ENCODE data around the gene SEC14L5.
"Not testable (repeated sequence)": the region's sequence is repeated elsewhere in the genome, so short reads cannot be mapped to it uniquely, and the experiment has no call there.

The SEC14L5 gene

DNA sequence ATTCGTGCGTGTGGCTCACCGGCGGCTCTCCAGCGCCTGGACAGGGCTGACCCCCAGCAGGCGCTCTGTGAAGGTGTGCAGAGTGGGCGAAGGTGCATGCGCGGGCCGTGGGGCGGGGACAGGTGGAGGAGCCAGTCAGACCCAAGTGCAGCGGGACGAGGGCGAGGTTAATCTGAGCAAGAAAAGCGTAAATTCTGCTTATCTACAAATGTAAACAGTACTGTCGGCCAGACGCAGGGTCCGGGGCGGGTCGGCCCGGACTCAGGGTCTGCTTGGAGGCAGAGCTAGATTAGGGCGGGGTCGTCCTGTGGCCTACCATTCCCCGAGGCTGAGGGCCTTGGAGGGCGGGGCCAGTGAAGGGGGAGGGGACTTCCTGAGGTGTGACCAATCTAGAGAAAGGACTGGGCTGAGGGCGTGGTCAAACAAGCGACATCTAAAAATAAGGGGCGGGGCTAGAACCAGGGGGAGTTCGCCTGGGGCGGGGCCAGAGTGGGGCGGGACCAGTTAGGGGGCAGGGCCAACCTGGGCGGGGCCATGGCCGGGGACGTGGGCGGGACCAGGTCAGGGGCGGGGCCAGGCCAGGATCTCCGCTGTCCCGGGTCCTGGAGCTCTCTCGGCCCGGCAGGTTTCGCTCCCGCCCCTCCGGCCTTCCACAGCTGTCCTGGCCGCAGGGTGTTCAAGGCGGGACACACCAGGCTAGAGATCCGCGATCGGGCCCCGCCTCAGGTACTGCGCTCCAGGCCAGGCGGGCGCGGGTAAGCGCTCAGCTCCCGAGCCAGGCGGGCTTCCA is at the start of gene SEC14L5:
Gene SEC14L5 (plus strand): TSS at position 611 of the 790 bp plus-strand sequence. CDS start 994 bp downstream, outside the sequence.
- peak; percentile 99 for DNase-seq (ENCODE audit: low spot score)

DNA sequence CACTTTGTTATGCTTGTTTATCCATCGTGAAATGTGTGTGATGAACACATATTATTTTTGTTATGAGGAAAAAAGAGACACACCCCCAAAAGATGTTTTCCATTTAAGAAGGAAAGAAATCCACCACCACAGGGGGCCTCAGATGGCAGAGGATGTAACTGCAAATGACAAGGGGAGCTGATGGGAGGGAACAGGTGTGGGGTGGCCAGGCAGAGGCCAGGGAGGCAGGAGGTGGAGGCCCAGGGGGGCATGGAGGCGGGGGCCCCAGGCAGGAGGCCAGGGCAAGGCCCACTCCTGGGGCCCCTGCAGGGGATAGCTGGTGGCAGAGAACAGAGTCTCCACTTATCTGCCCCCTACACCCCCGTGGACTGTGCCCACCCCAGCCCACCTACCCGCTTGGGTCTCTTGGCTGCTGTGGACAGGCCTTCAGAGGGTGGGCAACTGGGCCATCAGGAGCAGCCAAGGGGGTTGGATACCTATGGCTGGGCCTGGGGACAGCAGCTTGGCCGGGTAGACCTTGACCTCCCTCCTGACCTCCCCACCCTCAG is 49.2 kb upstream of the SEC14L5 start:
- DNase-seq (ENCODE audit: low spot score): no peak

DNA sequence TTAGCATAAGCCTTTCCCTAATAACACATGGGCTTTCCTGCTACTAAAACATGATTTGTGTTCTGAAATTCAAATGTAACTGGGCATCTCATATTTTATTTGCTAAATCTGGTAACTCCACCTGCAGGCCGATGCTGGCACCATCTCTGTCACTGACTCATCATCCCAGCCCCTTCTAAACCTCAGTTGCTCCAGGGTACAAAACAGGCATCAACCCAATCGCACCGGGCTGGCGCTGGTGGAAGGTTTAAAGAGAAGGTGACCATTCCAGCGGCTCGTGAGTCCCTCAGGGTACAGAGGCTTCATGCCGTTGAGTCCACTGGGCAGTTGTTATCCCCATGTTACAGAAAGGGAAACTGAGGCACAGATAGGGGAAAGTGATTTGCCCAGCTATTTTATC is 48.3 kb upstream of the SEC14L5 start:
- no peak for DNase-seq (ENCODE audit: low spot score)

DNA sequence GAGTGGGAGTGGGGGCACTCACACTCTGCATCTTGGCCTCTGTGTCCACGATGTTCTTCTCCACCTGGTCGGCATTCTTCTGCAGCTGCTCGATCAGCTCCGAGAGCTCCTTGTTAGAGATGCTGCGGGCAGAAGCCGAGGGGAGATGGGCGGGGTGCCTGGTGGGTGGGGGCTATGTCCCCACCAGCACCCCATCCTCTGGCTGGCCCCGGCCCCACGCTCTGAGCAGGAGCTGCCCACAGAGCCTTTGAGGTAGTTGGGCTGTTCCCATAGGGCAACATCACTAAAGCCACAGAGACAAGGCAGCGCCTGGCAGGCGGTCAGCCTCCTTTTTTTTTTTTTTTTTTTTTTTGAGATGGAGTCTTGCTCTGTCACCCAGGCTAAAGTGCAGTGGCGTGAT is 47.3 kb upstream of the SEC14L5 start:
- DNase-seq (ENCODE audit: low spot score): no peak

DNA sequence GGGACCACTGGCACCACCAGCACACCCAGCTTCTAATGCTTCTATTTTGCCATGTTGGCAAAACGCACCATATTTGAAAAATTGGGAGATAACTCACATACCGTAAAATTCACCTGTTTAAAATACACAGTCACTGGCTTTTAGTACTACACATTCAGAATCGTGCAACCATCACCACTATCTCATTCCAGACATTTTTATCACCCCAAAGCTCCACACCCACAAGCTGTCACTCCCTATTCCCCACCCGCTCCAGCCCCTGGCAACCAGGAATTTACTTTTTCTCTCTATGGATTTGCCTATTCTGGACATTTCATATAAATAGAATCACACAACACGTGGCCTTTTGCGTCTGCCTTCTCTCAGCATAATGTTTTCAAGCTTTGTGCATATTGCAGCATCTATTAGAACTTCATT is 46.2 kb upstream of the SEC14L5 start:
- DNase-seq (ENCODE audit: low spot score): no peak

DNA sequence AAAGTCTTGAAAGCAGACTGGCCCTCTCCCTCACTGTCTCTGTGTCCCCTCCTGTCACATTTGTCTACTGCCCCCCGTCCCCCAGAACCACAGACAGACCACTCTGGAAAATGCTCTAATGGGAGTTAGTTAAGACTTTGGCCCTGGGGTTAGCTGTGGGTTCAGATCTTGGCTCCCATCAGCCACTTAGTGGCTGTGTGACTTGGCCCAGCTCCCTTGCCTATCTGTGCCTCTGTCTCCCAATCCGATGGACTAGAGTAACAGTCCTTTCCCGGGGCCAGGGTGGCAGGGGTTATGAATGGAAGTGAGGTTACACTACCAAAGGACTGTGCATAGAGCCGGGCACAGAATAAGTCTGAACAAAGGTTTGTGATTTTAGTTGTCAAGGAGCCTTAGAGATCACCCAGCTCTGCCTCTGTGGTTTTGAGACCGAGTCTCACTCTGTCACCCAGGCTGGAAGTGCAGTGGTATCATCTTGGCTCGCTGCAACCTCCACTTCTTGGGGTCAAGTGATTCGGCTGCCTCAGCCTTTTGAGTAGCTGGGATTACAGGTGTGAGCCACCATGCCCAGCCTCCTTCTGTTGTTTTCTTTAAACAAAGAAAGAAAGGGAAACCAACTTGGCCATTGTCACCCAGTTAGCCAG is 44.9 kb upstream of the SEC14L5 start:
- DNase-seq (ENCODE audit: low spot score): no peak

DNA sequence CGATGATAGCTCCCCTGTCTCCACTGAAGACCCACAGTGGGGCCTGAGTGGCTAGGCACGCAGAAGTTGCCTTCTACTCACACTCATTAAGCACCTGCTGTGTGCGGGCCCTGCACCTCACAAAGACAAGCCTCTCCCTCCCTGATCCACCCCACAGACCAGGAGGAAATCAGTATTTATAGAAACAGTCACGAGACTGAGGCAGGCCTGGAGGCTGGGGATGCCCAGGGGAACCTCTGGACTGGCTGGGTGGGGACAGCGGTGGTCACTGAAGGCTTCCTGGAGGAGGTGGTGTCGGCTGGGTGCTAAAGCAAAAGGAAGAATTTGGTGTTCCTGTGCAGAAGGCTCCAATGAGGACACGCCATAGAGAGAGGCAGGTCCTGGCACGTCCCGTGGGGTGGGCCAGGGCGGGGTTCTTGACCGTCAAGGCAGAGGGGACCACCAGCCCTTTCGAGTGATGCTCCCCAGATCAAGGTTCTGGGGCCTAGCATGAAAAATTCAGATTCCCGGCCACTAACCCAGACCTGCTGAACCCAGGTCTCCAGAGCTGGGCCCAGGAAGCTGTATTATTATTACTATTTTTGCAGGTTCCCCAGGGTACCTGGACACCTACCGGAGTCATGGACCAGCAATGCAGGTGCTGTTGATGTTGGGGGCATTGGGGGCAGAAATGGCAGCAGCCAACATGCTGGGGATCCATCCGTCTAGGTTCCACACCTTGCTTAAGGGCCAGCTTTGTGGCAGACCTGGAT is 44.2 kb upstream of the SEC14L5 start:
- no peak for DNase-seq (ENCODE audit: low spot score)

DNA sequence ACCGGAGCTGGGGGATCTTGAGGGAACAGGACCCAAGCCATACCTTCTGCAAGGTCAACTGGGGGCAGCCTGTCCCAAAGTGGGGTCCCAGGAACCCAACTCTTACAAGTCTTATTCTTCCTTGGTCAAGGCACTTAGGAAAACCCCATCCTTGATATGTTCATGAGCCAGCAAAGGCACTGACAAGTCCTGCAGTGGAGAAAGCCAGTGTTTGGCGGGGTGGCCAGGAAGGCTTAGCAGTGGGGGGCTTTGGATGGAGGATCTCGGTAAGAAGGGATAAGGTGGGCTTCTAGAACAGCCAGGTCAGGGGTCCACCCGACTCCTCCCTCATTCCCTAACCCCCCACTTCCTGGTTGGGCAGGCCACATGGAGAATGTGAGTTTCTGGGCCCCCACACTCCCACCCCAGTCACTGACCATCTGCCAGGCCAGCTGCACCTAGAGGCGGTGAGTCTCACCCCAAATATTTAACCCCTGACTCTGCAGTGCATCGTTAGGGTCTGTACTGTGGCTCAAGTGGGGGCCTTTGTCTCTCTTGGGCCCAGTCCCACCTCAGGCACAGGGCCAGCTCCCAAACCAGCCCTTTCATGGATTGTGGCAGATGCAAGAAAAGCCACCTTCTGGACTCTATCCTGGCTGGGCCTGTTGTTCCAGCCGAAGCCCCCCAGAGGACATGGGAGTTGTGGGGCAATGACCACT is 43.5 kb upstream of the SEC14L5 start:
- DNase-seq (ENCODE audit: low spot score): no peak

DNA sequence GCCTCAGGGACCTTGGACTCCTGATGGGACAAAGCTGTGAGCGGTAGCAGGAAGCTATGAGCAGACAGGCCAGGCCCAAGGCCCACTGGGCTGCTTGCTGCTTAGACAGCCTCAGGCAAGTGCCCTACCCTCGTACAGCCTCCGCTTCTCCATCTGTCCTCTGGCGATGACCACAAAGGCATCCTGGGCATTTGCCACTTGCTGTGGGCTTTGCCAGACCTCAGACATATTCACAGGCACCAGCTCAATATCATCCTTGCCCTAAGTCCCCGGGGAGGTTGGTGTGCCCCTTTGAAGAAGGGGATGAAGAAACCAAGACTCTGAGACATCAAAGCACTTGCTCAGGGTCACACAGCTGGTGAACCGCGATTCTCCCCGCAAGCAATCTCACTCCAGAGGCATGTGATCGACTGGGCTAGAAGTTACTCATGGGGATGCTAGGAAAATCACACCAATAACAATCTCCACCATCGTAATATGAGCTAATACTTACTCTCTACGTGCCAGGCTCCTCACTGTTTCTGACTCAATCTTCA is 42.8 kb upstream of the SEC14L5 start:
- DNase-seq (ENCODE audit: low spot score): no peak

DNA sequence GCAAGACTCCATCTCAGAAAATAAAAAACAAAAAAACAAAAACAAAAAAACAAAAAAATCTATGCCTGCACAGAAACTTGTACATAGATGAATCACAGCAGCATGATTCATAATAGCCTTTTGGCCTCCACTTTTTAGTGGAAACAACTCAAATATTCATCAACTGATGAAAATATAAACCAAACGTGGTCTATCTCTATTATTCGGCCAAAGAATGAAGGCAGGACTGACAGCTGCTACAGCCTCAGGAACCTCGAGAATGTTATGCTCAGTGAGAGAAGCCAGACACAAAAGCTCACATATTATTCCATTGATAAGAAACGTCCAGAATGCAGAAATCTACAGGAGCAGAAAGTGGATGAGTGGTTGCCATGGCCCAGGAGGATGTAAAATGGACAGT is 41.0 kb upstream of the SEC14L5 start:
- DNase-seq (ENCODE audit: low spot score): no peak

DNA sequence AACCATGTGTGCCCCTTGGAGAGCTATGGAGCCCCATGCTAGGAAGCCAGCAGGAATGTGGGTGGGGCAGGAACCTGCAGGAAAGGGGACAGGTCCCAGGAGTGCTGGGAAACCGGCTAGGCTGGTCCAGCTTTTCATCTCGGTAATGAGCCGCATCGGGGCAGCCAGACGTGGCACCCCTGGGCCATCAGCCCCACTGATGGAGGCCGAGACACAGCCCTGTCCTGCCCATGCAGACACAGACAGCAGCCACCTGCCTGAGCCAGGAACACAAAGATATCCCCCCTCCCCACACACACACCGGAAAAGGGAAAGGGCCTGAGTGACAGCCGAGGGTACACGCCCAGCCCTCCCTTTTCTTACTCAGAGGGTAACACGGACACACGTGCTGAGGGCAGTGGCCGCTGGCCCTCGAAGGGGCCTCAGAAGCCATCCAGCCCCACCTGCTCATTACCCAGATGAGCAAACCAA is 39.3 kb upstream of the SEC14L5 start:
- DNase-seq (ENCODE audit: low spot score): no peak

DNA sequence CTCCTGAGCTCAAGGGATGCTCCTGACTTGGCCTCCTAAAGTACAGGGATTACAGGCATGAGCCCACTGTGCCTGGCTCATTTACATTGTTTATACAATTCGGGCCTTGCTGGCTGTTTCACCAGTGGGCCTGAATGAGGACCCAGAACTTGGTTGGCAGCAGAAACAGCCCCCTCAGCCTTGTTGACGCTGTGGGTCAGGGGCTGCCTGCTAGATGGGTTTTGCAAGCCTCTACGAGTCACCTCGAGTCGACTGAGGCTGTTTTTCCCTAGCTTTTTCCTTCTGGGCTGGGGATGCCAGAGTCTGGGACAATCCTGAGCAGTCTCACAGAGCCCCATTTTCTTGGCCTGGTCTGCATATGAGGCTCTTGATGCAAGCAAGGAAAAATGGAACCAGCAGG is 37.3 kb upstream of the SEC14L5 start:
- no peak for DNase-seq (ENCODE audit: low spot score)

DNA sequence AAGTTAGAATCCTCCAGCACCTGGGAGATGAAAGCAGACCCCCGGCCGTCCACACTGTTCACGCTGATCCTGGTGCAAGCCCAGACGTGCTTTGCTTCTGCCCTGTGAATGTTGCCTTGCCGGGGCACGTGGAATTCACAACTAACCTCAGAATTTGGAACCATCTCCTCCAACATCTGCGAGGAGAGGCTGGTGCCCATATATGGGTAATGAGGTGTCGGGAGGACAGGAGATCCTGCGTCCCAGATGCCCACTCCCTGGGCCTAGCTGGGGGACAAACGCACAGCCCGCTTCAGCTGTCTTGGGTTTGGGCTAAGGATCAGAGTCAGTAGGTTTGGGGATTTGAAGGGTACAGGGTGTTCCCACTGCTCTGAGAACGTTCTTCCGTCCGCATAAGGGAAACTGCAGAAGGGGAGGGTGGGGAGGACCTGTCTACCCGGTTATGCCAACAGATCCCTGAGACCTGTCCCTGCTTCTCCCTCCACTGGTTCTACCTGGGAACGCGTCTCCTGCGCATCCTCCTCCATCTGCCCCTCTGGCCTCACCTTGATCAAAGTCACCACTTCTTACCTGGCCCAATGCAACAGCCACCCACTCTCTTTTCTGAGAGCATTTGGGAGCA is 35.3 kb upstream of the SEC14L5 start:
- no peak for DNase-seq (ENCODE audit: low spot score)

DNA sequence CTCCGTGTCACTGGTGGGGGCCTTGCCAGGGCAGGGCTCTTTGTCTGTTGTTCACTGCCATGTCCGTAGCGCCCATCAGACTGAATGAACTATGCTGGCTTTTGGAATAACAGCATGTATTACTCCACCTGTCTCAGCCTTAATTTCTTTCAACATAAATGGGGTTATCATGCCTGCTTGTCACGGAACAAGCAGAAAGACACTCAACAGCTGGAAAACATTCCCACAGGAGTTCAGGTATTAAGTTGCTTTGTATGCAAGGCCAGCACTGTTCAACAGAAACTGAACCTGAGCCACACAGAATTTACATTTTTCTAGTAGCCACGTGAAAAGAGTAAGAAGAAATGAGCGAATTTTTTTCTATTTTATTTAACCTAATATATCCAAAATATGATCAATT is 34.3 kb upstream of the SEC14L5 start:
- no peak for DNase-seq (ENCODE audit: low spot score)

DNA sequence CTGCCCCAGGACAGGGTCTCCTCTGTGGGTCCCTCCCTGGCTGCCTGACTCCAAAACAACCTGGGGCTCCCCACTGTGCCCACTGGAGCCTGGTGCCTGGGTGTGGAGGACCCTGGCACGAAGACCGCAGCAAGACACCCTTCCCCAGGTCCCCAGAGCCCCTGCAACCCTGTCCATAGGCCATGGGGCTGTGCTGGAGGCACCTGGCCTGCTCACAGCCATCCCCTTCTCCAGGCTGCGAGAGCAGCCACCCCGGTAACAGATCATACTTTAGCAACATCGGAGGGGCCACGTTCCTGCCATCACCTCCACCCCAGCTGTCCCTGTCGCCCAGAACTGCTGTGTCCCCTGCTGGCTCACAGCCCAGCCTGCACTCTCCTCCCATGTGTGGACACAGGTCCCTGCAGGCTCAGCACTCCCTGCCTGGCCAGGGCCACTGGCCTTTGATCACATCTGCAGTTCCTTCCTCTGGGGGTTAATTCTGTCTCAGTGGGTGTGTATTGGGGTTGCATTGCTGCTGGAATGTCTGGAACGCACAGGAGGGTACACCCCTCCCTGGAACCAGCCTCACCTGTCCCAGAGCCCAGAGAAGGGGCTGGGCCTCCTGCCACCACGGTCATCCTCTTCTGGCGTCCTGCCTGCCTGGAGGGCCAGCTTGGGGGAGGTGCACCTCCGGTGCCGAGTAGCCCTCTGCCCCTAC is 33.4 kb upstream of the SEC14L5 start:
- DNase-seq (ENCODE audit: low spot score): no peak

DNA sequence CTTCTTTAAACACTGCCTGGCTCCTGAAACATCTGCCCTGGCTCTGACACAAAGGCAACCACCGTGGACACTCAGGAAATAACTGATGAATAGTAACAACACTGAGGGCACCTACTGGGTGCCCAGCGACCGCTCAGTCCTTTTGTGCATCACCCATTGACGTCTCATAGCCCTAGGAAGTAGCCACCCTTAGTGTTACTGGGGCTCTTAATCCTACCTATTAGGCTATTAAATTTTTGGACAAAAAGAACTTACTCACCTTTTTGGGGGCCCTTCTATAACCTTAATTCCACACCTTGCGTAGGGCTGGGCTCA is 32.9 kb upstream of the SEC14L5 start:
- no peak for DNase-seq (ENCODE audit: low spot score)

DNA sequence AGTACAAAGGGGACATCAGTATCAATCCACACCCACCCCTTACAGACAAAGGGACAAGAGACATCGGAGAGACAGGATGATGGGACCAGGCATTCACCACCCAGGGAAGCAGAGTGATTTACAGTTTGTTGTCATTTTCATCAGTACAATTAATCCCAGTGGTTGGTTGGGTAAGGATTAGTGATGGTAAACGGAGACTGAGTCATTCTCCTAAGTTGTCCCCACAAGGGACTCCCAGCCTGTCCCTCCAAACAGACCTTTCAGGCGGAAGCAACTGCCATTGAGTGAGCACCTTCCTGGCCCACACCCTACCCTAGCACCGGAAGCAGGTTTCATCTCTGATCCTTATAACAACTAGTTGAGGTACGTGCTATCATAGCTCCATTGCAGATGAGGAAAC is 32.3 kb upstream of the SEC14L5 start:
- DNase-seq (ENCODE audit: low spot score): no peak

DNA sequence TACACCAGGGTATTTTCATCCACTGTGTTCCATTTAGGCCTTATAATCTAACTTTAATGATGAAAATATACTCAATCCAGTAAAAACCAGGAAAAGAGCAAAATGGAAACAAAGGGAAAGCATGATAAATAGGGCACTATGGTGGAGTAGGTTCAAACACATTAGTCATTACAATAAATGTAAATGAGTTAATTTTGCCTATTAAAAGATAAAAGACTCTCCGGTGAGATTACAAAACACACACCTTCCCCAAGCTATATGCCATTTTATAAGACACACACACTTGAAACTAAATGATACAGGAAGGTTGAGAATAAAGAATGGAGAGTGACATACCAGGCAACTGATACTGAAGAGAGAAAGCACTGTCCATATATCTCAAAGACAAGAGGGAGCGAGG is 31.2 kb upstream of the SEC14L5 start:
- no peak for DNase-seq (ENCODE audit: low spot score)

DNA sequence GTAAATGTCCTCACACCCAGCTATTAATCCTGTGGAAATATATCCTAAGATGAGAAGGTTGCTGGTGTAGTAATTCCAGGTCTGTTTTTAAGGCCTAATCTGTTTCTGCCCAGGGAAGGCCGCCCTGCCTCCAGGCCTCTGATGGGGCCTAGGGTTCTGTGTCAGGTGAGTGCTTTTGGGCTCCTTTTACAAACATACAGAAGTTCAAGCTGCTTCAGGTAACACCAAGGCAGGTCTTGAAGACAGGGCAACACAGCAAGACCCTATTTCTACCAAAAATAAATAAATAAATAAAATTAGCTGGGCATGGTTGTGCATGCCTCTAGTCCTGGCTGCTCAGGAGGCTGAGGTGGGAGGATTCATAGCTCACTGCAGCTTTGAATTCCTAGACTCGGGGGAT is 30.5 kb upstream of the SEC14L5 start:
- DNase-seq (ENCODE audit: low spot score): no peak

DNA sequence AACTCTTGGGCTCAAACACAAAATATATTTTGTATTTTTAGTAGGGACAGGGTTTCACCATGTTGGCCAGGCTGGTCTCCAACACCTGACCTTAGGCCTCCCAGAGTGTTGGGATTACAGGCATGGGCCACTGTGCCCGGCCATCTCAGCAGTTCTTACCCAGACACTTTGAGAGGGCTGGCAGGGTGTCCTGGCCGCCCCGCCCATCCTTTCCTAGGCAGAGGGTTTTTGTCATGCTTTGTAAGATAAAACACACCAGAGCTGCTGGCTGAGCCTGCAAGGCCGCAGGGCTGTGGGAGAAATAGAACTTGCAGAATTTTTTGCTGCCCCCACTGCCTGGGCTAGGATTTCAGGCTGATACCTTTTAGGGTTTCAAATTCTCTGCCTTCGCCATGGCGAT is 29.9 kb upstream of the SEC14L5 start:
- DNase-seq (ENCODE audit: low spot score): no peak

DNA sequence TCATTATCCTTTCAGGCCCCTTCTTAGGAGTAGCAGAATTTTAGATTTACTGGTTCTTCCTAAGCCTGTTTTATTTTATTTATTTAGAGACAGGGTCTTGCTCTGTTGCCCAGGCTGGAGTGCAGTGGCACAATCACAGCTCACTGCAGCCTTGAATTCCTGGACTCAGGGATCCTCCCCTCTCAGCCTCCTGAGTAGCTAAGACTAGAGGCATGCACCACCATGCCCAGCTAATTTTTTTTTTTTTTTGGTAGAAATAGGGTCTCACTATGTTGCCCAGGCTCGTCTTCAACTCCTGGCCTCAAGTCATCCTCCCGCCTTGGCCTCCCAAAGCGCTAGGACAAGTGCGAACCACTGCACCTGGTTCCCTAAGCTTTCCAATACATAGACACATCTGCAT is 28.5 kb upstream of the SEC14L5 start:
- not testable (repeated sequence) for DNase-seq (ENCODE audit: low spot score)

Measured in putamen (tissue), 1 donor.